ENCODE data around the gene PLCH2.

Gene PLCH2

DNA sequence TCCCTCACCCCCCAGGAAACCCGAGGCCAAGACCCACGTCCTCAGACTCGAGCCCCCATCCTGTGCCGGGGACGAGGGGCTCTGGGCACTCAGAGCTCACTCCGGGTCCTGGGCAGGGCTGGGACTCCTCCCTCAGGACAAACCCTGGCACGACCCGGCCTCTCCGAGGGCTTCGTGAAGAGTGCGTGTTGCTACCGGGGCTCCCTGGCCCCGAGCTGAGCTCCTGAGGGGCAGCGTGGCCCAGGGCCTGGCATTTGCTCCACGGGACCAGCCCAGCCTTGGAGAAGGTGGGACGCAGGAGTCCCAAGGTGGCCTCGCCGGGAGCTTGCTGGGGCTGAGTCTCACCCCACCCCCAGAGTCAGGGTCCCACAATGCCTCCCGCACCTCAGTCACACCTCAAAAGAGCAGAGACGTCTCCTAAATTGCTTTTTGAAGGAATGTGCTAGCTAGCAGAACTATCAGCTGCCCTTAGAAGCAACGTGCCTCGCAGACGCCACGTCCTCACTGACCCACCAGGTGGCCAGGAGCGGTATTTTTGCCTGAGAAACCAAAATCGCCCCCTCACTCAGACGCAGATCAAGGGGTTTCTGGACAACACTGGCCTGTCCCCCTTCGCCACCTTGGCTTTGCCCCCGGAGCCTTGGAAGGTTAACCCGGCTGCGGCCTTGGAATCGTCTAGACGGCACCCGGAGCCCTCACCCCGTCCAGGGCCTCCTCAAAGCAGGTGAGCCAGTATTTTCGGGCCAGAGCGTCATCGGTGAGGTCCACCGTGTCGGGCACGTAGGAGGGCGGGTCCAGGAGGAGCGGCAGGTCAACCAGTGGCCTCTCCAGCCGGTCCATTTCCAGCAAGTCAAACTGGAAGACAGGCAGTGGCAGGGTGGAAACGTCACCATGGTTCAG is 39.0 kb downstream of the PLCH2 start:
- Histone ChIP-seq H3K9me3 (ENCODE audit: control insufficient read depth in 5 of 5, low read length in 5 of 5) (no peaks in the 10 kb centered on the region), H3K36me3 (ENCODE audit: control insufficient read depth in 5 of 5, insufficient read depth in 5 of 5, low read length in 5 of 5) (peaks cover 0 to 98% (median 97%) of the 10 kb centered on the region in 5 donors), H3K4me1 (ENCODE audit: control insufficient read depth in 5 of 5, insufficient read depth in 5 of 5, low read length in 5 of 5) (no peaks in the 10 kb centered on the region)

DNA sequence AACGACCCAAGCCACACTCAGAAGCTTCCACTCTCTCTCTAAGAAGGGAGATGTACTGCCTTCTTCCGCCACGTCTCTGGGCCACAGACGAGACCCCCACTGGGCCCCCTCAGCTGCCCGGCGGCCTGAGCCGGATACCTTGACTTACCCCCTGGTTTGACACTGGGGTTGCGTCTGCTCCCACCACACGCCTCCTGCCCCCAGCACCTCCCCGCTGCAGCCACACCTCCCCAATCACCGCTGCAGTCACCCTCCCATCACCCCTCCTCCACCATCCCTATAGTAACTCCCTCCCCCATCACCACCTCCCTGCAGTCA is 39.6 kb downstream of the PLCH2 start:
- no peaks in the 10 kb centered on the region for H3K9me3 ChIP-seq (ENCODE audit: control insufficient read depth in 5 of 5, low read length in 5 of 5)
- H3K27me3 ChIP-seq (ENCODE audit: control insufficient read depth in 5 of 5, insufficient read depth in 4 of 5, low read length in 5 of 5) = no peaks in the 10 kb centered on the region
- peaks cover 0 to 97% (median 97%) of the 10 kb centered on the region in 5 donors for H3K36me3 ChIP-seq (ENCODE audit: control insufficient read depth in 5 of 5, insufficient read depth in 5 of 5, low read length in 5 of 5)
- no peak overlapping the region for H3K27ac ChIP-seq (ENCODE audit: low read depth, low read length)
- no peak overlapping the region for H3K4me3 ChIP-seq (ENCODE audit: low read depth in 1 of 5, low read length in 5 of 5)
- H3K4me1 ChIP-seq (ENCODE audit: control insufficient read depth in 5 of 5, insufficient read depth in 5 of 5, low read length in 5 of 5) = no peaks in the 10 kb centered on the region
- H3K9ac ChIP-seq (ENCODE audit: low read length in 5 of 5) = no peak overlapping the region

More for the DNA sequence above, 39.0 kb downstream of the PLCH2 start:
- H3K27ac ChIP-seq (ENCODE audit: low read depth, low read length) = no peak overlapping the region
- H3K4me3 ChIP-seq (ENCODE audit: low read depth in 1 of 5, low read length in 5 of 5) = no peak overlapping the region
- no peak overlapping the region for H3K9ac ChIP-seq (ENCODE audit: low read length in 5 of 5)
- no peaks in the 10 kb centered on the region for H3K27me3 ChIP-seq (ENCODE audit: control insufficient read depth in 5 of 5, insufficient read depth in 4 of 5, low read length in 5 of 5)

DNA sequence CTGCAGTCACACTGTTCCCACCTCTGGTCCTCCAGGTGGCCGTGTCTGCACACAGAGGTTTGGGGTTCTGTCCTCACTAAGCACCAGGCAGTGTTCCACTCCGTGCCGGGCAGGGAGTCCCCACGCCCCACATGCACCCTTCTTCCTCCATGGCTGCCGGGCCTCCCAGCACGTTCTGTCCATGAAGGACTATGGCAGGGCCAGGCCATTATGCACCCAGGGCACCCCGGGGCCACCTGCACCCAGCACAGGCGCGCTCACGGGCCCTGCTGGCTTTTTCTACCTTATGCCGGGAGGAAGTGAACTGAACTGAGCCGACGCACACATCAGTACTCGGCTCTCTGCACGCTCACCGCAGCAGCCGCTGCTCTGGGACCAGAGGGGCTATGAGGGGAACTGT is 40.0 kb downstream of the PLCH2 start:
- no peak overlapping the region for H3K4me3 ChIP-seq (ENCODE audit: low read depth in 1 of 5, low read length in 5 of 5)
- H3K9me3 ChIP-seq (ENCODE audit: control insufficient read depth in 5 of 5, low read length in 5 of 5) = no peaks in the 10 kb centered on the region
- H3K36me3 ChIP-seq (ENCODE audit: control insufficient read depth in 5 of 5, insufficient read depth in 5 of 5, low read length in 5 of 5) = peaks cover 0 to 97% (median 97%) of the 10 kb centered on the region in 5 donors
- H3K9ac ChIP-seq (ENCODE audit: low read length in 5 of 5) = no peak overlapping the region
- no peak overlapping the region for H3K27ac ChIP-seq (ENCODE audit: low read depth, low read length)
- no peaks in the 10 kb centered on the region for H3K4me1 ChIP-seq (ENCODE audit: control insufficient read depth in 5 of 5, insufficient read depth in 5 of 5, low read length in 5 of 5)
- no peaks in the 10 kb centered on the region for H3K27me3 ChIP-seq (ENCODE audit: control insufficient read depth in 5 of 5, insufficient read depth in 4 of 5, low read length in 5 of 5)

DNA sequence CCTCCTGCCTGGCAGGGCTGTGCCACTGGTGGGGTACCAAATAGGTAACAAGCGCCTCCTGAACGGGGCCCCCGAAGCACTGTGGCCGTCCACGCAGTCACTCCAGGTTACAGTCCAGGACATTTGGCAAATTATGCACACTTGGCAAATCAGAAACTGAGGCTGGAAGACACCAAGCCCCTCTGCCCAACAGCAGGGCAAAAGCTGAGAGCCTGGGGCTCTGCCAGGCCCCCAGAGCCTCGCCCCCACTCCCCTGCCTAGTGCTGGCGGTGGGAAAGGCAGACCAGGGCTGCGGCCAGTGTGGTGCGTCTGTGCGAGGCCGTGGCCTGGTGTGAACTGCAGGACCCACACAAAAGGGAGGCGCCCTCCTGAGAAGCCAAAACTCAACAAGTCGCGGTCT is 40.9 kb downstream of the PLCH2 start:
- no peak overlapping the region for H3K9ac ChIP-seq (ENCODE audit: low read length in 5 of 5)
- peaks cover 0 to 97% (median 94%) of the 10 kb centered on the region in 5 donors for H3K36me3 ChIP-seq (ENCODE audit: control insufficient read depth in 5 of 5, insufficient read depth in 5 of 5, low read length in 5 of 5)
- no peaks in the 10 kb centered on the region for H3K4me1 ChIP-seq (ENCODE audit: control insufficient read depth in 5 of 5, insufficient read depth in 5 of 5, low read length in 5 of 5)
- no peaks in the 10 kb centered on the region for H3K27me3 ChIP-seq (ENCODE audit: control insufficient read depth in 5 of 5, insufficient read depth in 4 of 5, low read length in 5 of 5)
- H3K4me3 ChIP-seq (ENCODE audit: low read depth in 1 of 5, low read length in 5 of 5) = no peak overlapping the region
- H3K27ac ChIP-seq (ENCODE audit: low read depth, low read length) = no peak overlapping the region
- no peaks in the 10 kb centered on the region for H3K9me3 ChIP-seq (ENCODE audit: control insufficient read depth in 5 of 5, low read length in 5 of 5)

DNA sequence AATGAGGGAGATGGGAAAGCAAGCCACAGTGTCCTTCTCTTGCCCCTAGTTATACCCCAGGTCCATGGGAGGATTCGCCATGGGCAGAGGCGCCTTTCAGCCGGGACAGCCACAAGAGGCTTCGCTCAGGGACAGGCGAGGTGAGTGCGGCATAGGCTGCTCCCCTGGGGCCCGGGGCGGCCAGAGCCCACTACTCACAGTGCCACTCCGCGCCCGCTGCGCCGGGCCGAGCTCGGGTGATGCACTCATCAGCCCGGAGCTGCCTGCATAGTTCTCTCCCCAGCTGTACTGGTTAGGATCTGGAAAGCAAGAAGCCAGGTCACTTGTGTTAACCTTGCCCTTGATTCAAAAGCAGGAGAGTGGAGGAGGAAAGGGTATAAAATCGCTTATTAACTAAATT is 41.9 kb downstream of the PLCH2 start:
- Histone ChIP-seq H3K4me3 (ENCODE audit: low read depth in 1 of 5, low read length in 5 of 5) (no peak overlapping the region), H3K9me3 (ENCODE audit: control insufficient read depth in 5 of 5, low read length in 5 of 5) (no peaks in the 10 kb centered on the region), H3K27ac (ENCODE audit: low read depth, low read length) (no peak overlapping the region), H3K9ac (ENCODE audit: low read length in 5 of 5) (no peak overlapping the region), H3K36me3 (ENCODE audit: control insufficient read depth in 5 of 5, insufficient read depth in 5 of 5, low read length in 5 of 5) (peaks cover 0 to 92% (median 86%) of the 10 kb centered on the region in 5 donors), H3K4me1 (ENCODE audit: control insufficient read depth in 5 of 5, insufficient read depth in 5 of 5, low read length in 5 of 5) (no peaks in the 10 kb centered on the region), H3K27me3 (ENCODE audit: control insufficient read depth in 5 of 5, insufficient read depth in 4 of 5, low read length in 5 of 5) (no peaks in the 10 kb centered on the region)

DNA sequence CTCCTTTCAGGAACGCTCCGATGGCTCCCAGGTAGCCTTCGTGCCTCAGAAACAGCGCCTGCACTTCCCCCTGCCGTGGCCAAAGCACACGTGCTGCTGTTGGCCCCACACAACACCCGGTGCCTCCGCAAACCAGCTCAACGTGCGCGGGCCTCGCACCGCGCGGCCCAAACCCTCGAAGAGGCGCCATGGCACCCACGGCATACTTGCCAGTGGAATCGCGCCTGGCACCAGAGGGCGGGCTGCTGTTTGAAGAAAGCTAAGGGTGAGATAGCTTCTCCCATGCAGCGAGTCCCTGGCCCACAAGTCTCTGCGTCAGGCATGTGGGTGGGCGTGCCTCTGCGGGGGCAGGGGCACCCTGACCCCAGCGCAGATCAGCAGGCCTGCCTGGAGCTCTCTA is 42.4 kb downstream of the PLCH2 start:
- H3K4me1 ChIP-seq (ENCODE audit: control insufficient read depth in 5 of 5, insufficient read depth in 5 of 5, low read length in 5 of 5) = peaks cover 0 to 3% (median under 1%) of the 10 kb centered on the region in 5 donors
- H3K36me3 ChIP-seq (ENCODE audit: control insufficient read depth in 5 of 5, insufficient read depth in 5 of 5, low read length in 5 of 5) = peaks cover 0 to 86% (median 81%) of the 10 kb centered on the region in 5 donors
- no peaks in the 10 kb centered on the region for H3K27me3 ChIP-seq (ENCODE audit: control insufficient read depth in 5 of 5, insufficient read depth in 4 of 5, low read length in 5 of 5)
- H3K9me3 ChIP-seq (ENCODE audit: control insufficient read depth in 5 of 5, low read length in 5 of 5) = no peaks in the 10 kb centered on the region
- no peak overlapping the region for H3K4me3 ChIP-seq (ENCODE audit: low read depth in 1 of 5, low read length in 5 of 5)
- no peak overlapping the region for H3K9ac ChIP-seq (ENCODE audit: low read length in 5 of 5)
- no peak overlapping the region for H3K27ac ChIP-seq (ENCODE audit: low read depth, low read length)

DNA sequence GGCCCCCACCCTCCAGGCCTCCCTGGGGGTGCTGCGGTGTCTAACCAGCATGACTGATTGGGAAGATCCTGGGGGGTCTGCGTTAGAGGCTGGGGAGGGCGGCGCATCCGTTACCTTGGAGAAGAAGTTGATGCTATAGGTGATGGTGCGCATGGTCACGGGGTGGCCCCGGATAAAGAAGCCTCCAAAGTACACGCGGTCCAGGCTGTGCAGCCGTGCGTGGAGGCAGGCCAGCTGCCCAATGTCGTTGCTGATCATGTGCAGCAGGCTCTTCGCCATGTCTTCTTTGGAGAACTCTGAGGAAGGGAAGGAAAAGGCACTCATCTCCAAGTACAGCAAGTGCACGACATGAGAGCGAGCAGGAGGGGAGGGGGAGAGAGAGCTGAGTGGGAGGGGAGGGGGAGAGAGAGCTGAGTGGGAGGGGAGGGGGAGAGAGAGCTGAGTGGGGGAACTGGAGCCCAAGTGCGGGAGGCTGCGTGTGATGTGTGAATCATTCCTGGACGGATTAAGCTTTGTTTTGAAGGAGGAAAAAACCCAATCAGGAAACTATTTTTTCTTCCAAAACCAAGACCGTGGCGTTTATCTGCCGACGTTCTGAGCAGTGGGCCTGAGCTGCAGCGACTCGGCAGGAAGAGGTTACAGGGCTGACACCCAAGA is 43.1 kb downstream of the PLCH2 start:
- Histone ChIP-seq H3K27me3 (ENCODE audit: control insufficient read depth in 5 of 5, insufficient read depth in 4 of 5, low read length in 5 of 5) (no peaks in the 10 kb centered on the region), H3K36me3 (ENCODE audit: control insufficient read depth in 5 of 5, insufficient read depth in 5 of 5, low read length in 5 of 5) (peaks cover 0 to 80% (median 74%) of the 10 kb centered on the region in 5 donors), H3K9me3 (ENCODE audit: control insufficient read depth in 5 of 5, low read length in 5 of 5) (no peaks in the 10 kb centered on the region), H3K4me1 (ENCODE audit: control insufficient read depth in 5 of 5, insufficient read depth in 5 of 5, low read length in 5 of 5) (peaks cover 0 to 9% (median 7%) of the 10 kb centered on the region in 5 donors), H3K27ac (ENCODE audit: low read depth, low read length) (no peak overlapping the region), H3K9ac (ENCODE audit: low read length in 5 of 5) (no peak overlapping the region), H3K4me3 (ENCODE audit: low read depth in 1 of 5, low read length in 5 of 5) (no peak overlapping the region)

DNA sequence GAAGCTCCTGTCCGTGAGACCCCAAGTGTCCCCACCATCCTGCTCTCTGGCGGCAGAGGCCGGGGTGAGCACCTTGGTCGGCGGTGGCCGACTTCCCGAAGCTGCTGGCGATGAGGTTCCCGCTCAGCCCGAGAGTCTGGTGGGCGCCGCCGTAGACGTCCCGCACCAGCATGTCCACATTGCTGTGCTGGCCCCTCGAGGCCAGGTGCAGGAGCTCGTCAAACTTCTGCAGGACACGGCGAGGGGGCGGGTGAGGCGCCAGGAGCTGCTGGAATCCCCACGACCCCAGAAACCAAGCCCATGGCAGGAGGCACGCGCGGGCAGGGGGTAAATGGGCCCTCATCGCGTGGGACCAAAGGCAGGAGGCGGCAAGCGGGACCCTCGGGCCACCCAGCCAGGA is 43.6 kb downstream of the PLCH2 start:
- Histone ChIP-seq H3K9me3 (ENCODE audit: control insufficient read depth in 5 of 5, low read length in 5 of 5) (no peaks in the 10 kb centered on the region), H3K9ac (ENCODE audit: low read length in 5 of 5) (no peak overlapping the region), H3K36me3 (ENCODE audit: control insufficient read depth in 5 of 5, insufficient read depth in 5 of 5, low read length in 5 of 5) (peaks cover 0 to 76% (median 70%) of the 10 kb centered on the region in 5 donors), H3K27me3 (ENCODE audit: control insufficient read depth in 5 of 5, insufficient read depth in 4 of 5, low read length in 5 of 5) (no peaks in the 10 kb centered on the region), H3K4me3 (ENCODE audit: low read depth in 1 of 5, low read length in 5 of 5) (no peak overlapping the region), H3K4me1 (ENCODE audit: control insufficient read depth in 5 of 5, insufficient read depth in 5 of 5, low read length in 5 of 5) (peaks cover 3 to 15% (median 13%) of the 10 kb centered on the region in 5 donors), H3K27ac (ENCODE audit: low read depth, low read length) (no peak overlapping the region)

DNA sequence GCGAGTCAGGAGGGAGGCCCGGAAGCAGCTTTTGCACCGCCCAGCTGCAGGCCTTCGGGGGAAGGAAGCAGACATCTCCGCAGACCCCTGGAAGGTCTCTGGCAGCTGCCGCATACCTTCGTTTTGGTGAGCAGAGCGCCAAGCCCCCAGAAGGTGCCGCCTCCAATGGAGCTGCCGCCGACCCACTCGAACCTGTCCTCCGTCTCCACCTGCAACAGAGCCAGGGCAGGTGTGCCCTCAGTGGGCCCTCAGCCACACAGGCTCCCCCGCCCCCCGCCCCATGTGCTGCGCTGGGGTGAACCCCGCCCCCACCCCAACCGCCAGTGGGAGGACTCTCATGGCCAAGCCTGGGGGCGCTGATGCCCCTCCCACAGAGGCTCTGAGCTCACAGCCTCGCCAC is 44.1 kb downstream of the PLCH2 start:
- Histone ChIP-seq H3K9ac (ENCODE audit: low read length in 5 of 5) (no peak overlapping the region), H3K4me3 (ENCODE audit: low read depth in 1 of 5, low read length in 5 of 5) (no peak overlapping the region), H3K9me3 (ENCODE audit: control insufficient read depth in 5 of 5, low read length in 5 of 5) (no peaks in the 10 kb centered on the region), H3K4me1 (ENCODE audit: control insufficient read depth in 5 of 5, insufficient read depth in 5 of 5, low read length in 5 of 5) (peaks cover 8 to 20% (median 17%) of the 10 kb centered on the region in 5 donors), H3K27me3 (ENCODE audit: control insufficient read depth in 5 of 5, insufficient read depth in 4 of 5, low read length in 5 of 5) (no peaks in the 10 kb centered on the region), H3K27ac (ENCODE audit: low read depth, low read length) (no peak overlapping the region), H3K36me3 (ENCODE audit: control insufficient read depth in 5 of 5, insufficient read depth in 5 of 5, low read length in 5 of 5) (peaks cover 0 to 71% (median 66%) of the 10 kb centered on the region in 5 donors)

DNA sequence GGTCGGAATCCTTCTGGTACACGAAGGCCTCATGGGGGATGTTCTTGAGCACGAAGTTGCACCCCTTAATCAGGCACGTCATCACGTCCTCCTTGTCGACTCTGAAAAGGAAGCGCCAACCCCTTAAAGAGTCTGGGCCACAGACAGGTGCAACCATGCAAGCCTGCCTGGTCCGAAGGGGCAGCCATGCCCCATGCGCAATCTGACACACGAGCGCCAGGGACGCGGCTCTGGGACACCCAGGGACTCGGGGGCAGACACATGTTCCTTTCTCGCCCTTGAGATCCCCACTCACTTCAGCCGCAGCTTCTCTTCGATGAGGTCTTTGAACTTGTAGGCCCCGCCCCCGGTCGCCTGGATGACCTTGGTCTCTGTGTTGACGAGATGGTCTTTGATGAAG is 44.7 kb downstream of the PLCH2 start:
- no peak overlapping the region for H3K4me3 ChIP-seq (ENCODE audit: low read depth in 1 of 5, low read length in 5 of 5)
- no peaks in the 10 kb centered on the region for H3K9me3 ChIP-seq (ENCODE audit: control insufficient read depth in 5 of 5, low read length in 5 of 5)
- H3K36me3 ChIP-seq (ENCODE audit: control insufficient read depth in 5 of 5, insufficient read depth in 5 of 5, low read length in 5 of 5) = peaks cover 0 to 65% (median 60%) of the 10 kb centered on the region in 5 donors
- H3K27ac ChIP-seq (ENCODE audit: low read depth, low read length) = no peak overlapping the region
- no peaks in the 10 kb centered on the region for H3K27me3 ChIP-seq (ENCODE audit: control insufficient read depth in 5 of 5, insufficient read depth in 4 of 5, low read length in 5 of 5)
- H3K9ac ChIP-seq (ENCODE audit: low read length in 5 of 5) = no peak overlapping the region
- peaks cover 13 to 26% (median 23%) of the 10 kb centered on the region in 5 donors for H3K4me1 ChIP-seq (ENCODE audit: control insufficient read depth in 5 of 5, insufficient read depth in 5 of 5, low read length in 5 of 5)

All from subcutaneous abdominal adipose tissue (tissue), 5 donors.